CMK (cell line): Measurements from ENCODE around the gene HNRNPA2B1.
A peak's percentile ranks its signal among the peaks of the same experiment; 100 is the strongest.
"Not testable (repeated sequence)": the region's sequence is repeated elsewhere in the genome, so short reads cannot be mapped to it uniquely, and the experiment has no call there.

Source experiments
- DNase-seq: peaks from one replicate; pipeline ENCODE4 v3.0.0-alpha.2; 2010; ENCODE audit warnings: low read depth

Gene HNRNPA2B1

GRCh38 chr7:26166684-26167266 is 33.8 kb downstream of the HNRNPA2B1 start:
- no peak for DNase-seq

GRCh38 chr7:26165950-26166683 is 34.4 kb downstream of the HNRNPA2B1 start:
- no peak for DNase-seq

DNA sequence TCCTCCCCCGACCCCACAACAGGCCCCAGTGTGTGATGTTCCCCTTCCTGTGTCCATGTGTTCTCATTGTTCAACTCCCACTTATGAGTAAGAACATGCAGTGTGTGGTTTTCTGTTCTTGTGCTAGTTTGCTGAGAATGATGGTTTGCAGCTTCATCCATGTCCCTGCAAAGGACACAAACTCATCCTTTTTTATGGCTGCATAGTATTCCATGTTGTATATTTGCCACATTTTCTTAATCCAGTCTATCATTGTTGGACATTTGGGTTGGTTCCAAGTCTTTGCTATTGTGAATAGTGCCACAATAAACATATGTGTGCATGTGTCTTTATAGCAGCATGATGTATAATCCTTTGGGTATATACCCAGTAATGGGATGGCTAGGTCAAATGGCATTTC is 36.7 kb downstream of the HNRNPA2B1 start:
- not testable (repeated sequence) for DNase-seq

- DNase-seq: no peak
Observed at GRCh38 chr7:26162431-26162830, 38.1 kb downstream of the HNRNPA2B1 start.

GRCh38 chr7:26160896-26161295 is 39.6 kb downstream of the HNRNPA2B1 start:
- DNase-seq: no peak

DNA sequence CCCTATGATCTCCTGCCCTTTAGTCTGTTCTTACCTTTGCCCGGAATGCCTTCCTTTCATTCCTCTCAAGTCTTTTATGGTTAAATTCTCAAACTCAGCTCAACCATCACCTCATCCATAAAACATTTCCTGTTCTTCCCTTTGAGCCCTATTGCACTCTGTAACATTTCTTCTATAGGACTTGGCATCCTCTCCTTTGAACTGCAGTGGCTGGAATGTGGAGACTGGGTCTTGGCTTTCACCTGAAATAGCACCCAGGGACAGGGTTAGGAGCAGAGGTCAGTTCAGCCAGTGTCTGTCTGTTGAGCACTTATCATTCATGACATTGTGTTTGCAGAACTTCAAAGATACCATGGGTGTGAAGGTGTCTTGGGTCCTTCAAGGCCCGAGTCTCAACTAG is 41.3 kb downstream of the HNRNPA2B1 start:
- DNase-seq: no peak

DNA sequence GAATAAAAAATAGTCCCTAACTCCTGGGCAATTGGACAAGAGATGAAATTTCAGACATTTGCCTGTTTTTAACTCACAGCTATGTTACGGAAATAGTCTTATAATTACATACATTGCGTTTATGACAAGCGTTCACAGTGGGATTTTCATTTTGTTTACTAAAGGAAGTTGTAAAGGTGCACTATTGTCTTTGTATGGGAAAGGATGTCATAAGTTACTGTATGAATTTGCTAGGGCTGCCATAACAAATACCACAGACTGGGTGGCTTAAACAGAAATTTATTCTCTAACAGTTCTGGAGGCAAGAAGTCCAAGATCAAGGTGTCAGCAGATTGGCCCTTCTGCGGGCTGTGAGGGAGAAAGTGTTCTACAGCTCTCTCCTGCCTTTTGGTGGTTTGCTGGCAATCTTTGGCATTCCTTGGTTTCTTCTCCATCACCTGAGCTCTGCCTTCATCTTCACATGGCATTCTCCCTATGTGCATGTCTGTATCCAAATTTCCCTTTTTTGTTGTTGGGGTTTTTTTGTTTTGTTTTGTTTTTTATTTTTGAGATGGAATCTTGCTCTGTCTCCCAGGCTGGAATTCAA is 42.9 kb downstream of the HNRNPA2B1 start:
- DNase-seq: no peak

GRCh38 chr7:26156451-26157420 is 43.8 kb downstream of the HNRNPA2B1 start:
- DNase-seq: no peak

DNA sequence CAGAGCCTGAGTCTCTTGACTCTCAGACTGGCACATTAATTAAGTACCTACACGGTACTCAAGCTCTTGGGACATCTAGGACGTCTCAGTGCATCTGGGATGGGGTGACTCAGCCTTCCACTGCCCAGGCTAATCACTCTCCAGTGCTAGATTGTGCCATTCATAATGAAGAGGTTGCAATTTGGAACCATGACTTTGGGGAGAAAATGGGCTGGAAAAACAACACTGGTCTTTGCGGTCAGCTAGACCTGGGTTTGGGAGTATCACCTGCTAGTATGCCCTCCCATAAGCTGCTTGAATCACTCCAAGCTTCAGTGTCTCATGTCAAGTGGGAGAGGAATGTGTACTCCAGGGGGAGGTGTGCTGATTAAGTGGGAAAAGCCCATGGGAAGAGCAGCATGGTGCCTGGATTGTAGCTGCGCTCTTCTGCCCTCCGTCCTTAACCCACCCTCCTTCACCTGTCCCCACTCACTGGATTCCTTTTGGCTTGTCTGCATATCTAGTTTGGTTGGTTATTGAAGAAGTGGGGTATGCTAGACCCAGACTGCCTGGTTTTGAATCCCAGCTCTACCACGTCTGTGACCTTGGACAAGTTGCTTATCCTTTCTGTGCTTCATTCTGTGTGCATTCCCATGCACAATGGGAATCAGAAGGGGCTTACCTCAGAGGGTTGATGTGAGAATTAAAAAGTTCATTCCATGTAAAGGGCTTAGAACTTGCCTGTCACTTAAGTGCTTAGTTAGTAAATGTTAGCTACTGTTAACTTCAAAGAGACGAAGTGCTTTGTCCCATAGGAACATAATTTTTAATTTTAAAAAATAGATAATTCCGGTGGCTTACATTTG is 44.8 kb downstream of the HNRNPA2B1 start:
- DNase-seq: no peak

DNA sequence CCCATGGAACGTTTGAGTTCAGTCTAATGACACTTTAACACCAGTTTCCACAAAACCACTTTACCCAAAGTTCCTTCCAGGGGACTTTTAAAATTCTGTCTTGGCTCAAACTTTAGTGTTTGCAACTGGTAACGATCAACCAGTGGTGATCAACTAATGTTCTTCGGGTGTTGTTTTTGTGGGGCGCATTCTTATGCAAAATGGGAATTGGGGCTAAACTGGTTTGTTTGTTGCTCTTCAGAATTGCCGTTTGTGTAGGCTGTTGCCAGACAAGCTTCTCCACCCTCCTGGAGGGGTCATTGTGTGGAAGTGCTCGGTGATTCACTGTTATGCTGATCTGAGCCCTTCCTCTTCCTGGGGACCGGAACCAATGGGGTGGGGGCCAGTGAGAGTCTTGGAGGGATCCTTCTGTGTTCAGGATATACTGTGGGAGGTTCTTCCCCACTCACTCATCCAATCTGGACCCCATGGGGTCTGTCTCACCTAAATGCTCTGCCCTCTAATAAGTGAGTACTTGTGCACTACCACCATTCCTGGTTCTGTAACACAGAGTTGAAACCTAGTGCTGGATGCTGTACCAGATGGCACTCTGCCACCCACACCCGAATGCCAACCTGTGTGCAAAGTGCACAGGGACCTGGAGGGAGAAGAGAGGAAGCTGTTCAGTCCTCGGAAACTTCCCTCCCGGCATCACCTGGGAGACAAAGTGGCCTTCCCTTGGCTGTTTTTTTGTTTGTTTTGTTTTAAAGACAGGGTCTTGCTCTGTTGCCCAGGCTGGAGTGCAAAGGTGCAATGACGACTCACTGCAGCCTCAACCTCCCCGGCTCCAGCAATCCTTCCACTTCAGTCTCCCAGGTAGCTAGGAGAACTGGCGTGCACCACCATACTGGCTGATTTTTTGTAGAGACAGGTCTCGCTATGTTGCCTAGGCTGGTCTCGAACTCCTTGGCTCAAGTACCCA is 46.4 kb downstream of the HNRNPA2B1 start:
- no peak for DNase-seq

DNA sequence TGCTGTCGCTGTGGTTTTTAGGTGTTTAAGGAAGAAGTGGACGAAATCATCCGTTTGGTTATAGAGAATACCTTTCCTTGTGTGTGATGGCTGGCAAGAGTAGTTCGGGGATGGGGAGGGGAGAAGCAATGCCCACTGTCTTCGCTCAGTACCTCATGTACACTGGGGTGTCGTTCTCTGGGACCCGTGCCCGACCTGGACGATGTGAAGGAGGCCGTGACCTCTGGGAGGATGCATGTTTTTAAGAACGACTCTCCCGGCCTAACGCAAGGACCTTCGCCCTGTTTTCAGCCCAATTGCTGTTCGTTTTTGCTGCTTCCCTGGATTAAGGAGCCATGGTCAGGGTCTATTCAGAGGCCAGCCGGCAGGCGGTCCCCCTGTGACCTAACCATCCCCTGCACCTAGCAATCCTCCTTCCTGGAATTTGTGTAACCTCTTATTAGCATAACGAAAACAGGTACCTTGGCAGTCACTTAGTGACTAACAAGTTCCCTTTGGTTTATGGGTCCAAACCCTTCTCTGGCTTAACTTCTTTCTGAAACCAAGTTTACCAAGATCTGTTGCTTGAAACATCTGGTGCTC is 47.2 kb downstream of the HNRNPA2B1 start:
- DNase-seq: no peak

- not testable (repeated sequence) for DNase-seq
Observed at GRCh38 chr7:26152782-26153240, 47.7 kb downstream of the HNRNPA2B1 start.

GRCh38 chr7:26151953-26152781 is 48.4 kb downstream of the HNRNPA2B1 start, which contains the start of gene NFE2L3:
Gene NFE2L3 (plus strand): TSS chr7:26152198. CDS start chr7:26152499, 301 bp downstream.
- DNase-seq: peak; percentile 69

DNA sequence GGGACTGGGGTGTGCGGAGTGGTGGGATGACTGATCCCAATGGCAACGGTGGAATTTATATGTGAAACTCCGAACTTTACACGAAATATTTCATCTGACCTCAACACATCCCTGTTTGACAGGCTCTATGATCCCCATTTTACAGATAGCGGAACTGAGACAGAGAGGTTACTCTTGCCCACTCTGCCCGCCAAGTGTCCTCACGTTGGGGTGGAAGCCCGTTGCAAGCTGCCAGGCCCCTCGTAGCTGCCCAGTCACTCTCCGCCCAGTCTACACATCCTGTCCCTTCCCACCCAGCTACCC is 48.9 kb downstream of the HNRNPA2B1 start:
- DNase-seq: no peak

DNA sequence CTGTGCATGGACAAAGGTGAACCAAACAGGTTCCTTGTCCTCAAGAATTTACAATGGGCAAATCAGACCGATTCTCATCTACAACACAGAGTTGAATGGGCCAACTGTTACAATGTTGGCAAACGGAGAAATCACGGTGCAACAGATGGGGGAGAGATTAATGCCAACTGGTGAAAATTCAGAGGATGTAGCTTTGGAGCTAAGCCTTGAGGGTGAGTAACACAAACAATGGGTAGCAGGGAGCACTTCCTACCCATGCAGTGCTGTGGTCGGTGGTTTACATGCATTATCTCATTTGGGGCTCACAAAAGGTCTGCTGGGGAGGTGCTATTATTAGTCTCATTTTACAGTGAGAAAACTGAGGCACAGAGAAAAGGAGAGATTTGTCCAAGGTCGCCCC is 49.5 kb downstream of the HNRNPA2B1 start:
- DNase-seq: no peak

- no peak for DNase-seq
Observed at GRCh38 chr7:26149391-26149977, 51.1 kb downstream of the HNRNPA2B1 start.

GRCh38 chr7:26148307-26148700 is 52.2 kb downstream of the HNRNPA2B1 start:
- not testable (repeated sequence) for DNase-seq

- not testable (repeated sequence) for DNase-seq
Observed at GRCh38 chr7:26147646-26148306, 52.8 kb downstream of the HNRNPA2B1 start.
